HK-2 (cell line): ENCODE data around the gene PPP1R1B.
"Not testable (repeated sequence)": the region's sequence is repeated elsewhere in the genome, so short reads cannot be mapped to it uniquely, and the experiment has no call there.

Source experiments
- DNase-seq: peaks from one replicate; pipeline ENCODE4 v3.0.0-alpha.2; 2018; ENCODE audit not compliant: unreplicated experiment

Gene PPP1R1B

GRCh38 chr17:39626171-39627046, at the start of gene PPP1R1B:
Gene PPP1R1B (plus strand): TSS chr17:39626952. CDS start chr17:39627393, 441 bp downstream.
- DNase-seq = no peak

- DNase-seq = no peak
Observed at GRCh38 chr17:39578272-39578671, 48.5 kb upstream of the PPP1R1B start.

- DNase-seq = no peak
Observed at GRCh38 chr17:39579318-39580081, 47.3 kb upstream of the PPP1R1B start.

- DNase-seq = no peak
Observed at GRCh38 chr17:39580082-39580468, 46.7 kb upstream of the PPP1R1B start.

- no peak for DNase-seq
Observed at GRCh38 chr17:39581071-39581758, 45.5 kb upstream of the PPP1R1B start.

- DNase-seq = no peak
Observed at GRCh38 chr17:39581759-39582085, 45.0 kb upstream of the PPP1R1B start.

GRCh38 chr17:39582658-39583057, 44.1 kb upstream of the PPP1R1B start:
- no peak for DNase-seq

- not testable (repeated sequence) for DNase-seq
Observed at GRCh38 chr17:39590180-39590579, 36.6 kb upstream of the PPP1R1B start.

GRCh38 chr17:39591958-39592954, 34.5 kb upstream of the PPP1R1B start:
- peak; percentile 48 for DNase-seq

GRCh38 chr17:39593371-39593770, 33.4 kb upstream of the PPP1R1B start:
- DNase-seq = no peak

- DNase-seq = no peak
Observed at GRCh38 chr17:39595294-39595693, 31.5 kb upstream of the PPP1R1B start.

- no peak for DNase-seq
Observed at GRCh38 chr17:39595928-39596510, 30.7 kb upstream of the PPP1R1B start.

- no peak for DNase-seq
Observed at GRCh38 chr17:39596543-39597267, 30.0 kb upstream of the PPP1R1B start.

- DNase-seq = no peak
Observed at GRCh38 chr17:39597372-39598046, 29.2 kb upstream of the PPP1R1B start.

- no peak for DNase-seq
Observed at GRCh38 chr17:39598047-39598481, 28.7 kb upstream of the PPP1R1B start.

- DNase-seq = no peak
Observed at GRCh38 chr17:39598630-39599003, 28.1 kb upstream of the PPP1R1B start.

GRCh38 chr17:39599004-39599664, 27.6 kb upstream of the PPP1R1B start:
- DNase-seq = no peak

- DNase-seq = no peak
Observed at GRCh38 chr17:39599665-39600231, 27.0 kb upstream of the PPP1R1B start.
